ENCODE measurements around the gene GANAB.
"Not testable (repeated sequence)": the region's sequence is repeated elsewhere in the genome, so short reads cannot be mapped to it uniquely, and the experiment has no call there.

Gene GANAB

DNA sequence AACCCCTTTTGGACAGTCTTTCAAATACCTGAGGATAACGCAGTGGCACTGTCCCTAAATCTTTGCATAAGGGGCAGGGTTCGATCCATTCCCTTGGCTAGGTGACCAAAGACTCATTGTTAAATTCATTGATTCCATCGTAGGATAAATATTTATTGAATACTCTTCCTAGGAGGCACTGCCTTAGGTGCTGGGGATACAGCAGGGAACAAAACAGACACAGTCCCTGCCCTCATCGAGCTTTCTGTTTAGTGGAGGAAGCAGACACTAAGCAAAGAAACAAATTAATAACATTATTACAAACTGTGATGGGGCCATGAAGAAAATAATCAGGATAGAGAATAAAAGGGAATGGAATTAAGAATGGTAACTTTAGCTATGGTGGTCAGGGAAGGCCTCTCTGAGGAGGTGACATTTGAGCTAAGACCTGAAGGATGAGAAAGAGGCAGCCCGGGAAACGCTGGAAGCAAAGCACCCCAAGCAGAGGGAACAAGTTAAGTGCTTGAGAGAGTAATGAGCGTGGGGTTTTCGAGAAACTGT is 25.3 kb downstream of the GANAB start:
- no peak for DNase-seq

DNA sequence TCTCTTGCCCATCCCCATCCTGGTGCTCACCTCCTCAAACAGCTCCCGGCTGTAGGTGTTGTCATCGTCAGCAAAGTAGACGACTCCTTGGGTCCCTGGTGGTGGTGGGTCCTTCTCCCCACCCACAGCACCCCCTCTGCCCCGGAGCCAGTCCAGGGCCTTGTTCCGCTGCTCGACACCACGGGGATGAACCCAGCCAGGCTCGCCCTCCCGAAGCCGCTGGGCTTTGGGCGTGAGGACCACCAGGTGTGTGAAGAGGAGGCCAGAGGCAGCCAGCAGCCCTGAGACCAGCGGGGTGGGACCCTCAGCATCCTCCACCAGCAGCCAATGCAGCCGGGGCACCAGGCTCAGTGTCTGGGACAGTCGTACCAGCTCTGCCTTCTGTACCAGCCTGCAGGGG is 29.5 kb downstream of the GANAB start:
- not testable (repeated sequence) for DNase-seq

DNA sequence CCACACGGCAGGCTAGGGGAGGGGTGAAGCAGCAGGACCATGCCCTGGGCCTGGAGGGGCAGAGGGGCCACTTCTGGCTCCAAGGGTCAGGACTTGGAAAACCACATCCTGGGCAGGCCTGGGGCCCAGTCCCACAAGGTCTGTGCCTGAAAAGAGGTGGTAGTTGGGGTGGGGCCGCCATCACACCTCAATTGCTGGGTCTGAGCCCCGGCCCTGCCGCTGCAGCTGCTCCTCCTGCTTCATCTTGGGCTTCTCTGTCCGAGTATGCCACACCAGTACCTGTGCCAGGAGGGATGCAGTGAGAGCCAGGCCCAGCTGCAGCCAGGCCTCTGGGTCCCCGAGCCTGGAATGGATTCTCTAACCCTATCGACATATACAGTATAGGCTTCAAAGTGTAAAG is 30.9 kb downstream of the GANAB start:
- DNase-seq: no peak

GRCh38 chr11:62614275-62614674 is 32.1 kb downstream of the GANAB start:
- DNase-seq: no peak

GRCh38 chr11:62613291-62613778 is 33.1 kb downstream of the GANAB start:
- DNase-seq: no peak

DNA sequence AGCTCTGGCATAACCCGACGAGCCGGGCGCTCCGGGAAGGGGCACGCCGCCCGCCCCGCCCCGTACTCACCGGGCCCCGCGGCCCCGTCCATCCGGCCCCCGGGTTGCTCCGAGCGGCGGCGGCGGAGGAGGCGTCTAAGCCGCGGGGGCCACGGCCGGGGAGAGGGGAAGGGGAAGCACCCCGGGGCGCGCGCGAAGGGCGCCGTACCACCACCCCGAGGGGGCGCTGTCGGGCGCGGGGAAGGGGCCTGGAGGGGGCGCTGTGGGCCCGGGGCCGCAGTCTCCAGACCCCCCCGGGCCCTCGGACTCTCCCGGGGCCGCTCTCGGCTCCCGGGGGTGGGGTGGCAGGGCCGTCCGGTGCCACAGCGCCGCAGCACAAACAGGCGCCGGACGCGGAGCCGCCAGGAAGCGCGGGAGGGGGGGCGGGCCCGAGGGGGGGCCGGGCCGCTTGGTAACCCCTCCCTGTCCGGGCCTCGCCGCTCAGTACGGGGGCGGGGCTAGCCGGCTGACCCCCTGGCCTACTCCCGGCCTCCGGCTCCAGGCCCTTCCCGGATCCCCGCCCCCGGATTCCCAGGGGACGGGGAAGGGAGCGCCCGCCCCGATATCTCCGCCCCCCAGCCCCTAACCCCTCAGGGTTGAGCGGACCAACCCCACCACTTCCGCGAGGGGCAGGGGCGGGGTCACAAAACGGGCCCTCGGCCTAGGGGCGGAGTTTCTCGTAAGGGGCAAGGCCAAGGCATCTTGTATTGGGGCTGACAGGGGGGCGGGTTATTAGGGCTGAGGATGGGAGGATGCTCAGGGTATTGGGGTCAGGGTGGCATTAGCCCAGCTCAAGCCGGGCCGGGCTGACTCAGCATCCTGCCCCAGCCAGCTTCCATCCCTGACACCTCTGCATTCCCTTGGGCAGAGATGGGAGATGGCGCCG is 33.8 kb downstream of the GANAB start, which contains the start of the genes EML3 and ROM1:
TSS of gene EML3 (minus strand) at position 410 of the 925 bp plus-strand sequence. CDS start at position 92, 318 bp downstream.
TSS of gene ROM1 (plus strand) at position 892 of the 925 bp plus-strand sequence. CDS start at position 917, 25 bp downstream.
- DNase-seq: peak; percentile 69

GRCh38 chr11:62611705-62612365 is 34.6 kb downstream of the GANAB start:
- peak; percentile 58 for DNase-seq

DNA sequence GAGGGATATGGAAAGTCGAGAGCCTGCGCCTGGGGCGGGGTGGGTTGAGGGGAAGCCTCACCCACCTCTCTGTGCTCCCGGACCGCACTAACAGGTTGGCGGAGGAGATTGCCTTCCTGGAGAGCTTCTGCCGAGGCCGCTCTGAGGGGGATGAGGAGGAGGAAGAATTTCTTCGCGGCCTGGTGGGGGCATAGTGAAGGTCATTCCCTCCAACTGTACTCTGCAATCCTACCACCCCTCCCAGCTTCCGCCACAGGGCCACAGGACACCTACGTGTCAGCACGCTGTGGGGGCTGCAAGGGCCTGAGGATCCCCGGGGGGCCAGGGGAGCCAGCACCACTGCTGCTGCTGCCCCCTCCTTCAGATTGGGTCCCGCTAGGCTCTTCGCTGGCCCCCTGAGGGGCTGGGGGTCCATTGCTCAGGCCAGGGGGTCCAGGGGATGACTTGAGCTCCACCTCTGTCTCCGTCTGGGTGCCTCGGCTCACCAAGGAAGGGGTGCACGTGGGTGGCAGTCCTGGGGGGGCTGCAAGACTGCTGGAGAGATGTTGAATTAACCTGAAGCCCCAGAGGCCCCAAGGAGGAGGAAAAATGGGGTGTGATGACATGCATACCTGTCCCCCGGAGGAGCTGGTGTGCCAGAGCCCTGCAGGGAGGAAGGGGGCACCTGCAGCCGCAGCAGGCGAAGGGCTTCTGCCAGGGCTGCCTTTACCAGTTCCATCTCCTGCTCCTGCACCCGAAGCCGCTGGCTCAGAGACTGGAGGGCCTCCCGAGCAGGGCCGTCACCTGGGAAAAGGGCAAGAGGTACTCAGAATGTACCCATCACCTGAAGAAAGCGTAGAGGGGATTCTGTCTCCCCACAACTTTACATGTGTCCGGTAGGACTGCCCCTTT is 35.4 kb downstream of the GANAB start:
- DNase-seq: peak; percentile 16

DNA sequence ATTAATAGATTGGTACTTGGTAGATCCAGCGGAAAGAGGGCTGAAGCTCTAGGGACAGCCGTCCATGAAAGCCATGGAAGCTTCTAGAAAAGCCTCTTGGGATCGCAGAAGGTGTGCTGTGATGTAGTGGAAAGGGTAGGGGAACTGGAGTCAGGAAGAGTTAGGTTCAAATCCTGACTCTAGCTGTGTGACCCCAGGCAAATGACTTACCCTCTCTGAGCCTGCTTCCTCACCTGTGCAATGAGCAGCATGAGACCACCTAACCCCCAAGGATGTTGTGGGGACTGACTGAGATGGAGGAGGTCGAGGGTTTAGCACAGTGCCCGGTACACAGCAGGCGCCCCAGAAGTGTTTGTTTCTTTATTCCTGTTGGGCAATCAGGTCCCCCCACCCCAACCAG is 36.0 kb downstream of the GANAB start:
- DNase-seq: no peak

DNA sequence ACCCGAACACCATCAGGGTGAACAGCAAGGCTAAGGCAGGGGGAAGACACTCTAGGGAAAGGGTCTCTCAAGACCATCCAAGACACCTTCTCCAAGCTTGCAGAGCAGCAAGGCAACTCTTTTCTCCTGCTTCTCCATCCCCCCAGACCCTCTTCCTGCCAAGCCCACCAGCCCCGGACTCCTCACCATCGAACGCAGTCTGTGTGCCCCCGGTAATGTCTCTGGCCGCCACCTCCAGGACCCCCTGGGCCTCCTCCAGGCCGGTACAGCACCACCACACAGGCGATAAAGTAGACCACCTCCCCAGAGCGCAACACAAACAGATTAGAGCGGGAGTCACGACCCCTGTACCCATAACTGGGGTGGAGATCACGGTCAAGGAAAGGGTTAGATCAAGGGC is 37.6 kb downstream of the GANAB start:
- DNase-seq: no peak

GRCh38 chr11:62607714-62608113 is 38.7 kb downstream of the GANAB start:
- no peak for DNase-seq

- no peak for DNase-seq
Observed at GRCh38 chr11:62605902-62606301, 40.5 kb downstream of the GANAB start.

DNA sequence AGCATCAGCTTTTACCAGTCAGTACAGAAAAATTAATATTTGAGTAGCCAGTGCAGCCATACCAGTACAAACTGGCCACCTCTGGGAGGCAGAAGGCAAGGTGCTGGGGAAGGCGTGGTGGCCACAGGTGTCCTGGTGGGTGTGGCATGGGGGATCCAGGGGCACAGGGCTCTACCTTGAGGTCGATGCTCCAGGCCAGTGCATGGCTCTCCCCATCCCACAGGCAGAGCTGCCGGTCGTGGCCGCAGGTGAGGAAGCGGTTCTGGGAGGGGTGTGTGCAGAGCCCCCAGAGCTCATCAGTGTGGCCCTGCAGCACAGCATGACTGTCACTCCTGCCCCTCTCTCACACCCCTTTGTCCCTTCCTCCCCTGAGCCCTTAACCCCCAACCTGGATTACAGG is 40.9 kb downstream of the GANAB start:
- DNase-seq: no peak

DNA sequence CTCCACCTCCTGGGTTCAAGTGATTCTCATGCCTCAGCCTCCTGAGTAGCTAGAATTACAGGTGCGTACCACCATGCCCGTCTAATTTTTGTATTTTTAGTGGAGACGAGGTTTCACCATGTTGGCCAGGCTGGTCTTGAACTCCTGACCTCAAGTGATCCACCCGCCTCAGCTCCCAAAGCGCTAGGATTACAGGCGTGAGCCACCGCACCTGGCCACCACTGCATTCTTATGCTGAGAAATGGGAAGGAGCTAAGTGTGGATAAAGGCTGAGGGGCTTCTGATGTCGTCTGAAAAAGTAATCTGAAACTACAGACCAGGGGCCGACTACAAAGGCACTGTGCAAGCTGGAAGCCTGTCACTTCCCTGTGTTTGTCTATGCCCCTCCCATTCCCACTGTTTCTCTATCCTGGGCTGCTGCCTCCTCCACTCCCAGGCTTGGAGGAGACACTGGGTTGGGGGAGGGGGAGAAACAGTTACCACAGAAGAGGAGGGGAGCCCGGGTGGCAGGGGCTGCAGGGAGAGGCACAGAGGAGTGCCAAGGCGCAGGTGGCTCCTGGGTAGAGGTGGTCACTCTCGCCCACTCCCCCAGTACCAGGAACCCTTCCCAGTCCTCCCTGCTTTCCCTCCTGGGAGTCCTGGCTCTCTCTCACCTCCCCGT is 41.8 kb downstream of the GANAB start:
- DNase-seq: no peak

DNA sequence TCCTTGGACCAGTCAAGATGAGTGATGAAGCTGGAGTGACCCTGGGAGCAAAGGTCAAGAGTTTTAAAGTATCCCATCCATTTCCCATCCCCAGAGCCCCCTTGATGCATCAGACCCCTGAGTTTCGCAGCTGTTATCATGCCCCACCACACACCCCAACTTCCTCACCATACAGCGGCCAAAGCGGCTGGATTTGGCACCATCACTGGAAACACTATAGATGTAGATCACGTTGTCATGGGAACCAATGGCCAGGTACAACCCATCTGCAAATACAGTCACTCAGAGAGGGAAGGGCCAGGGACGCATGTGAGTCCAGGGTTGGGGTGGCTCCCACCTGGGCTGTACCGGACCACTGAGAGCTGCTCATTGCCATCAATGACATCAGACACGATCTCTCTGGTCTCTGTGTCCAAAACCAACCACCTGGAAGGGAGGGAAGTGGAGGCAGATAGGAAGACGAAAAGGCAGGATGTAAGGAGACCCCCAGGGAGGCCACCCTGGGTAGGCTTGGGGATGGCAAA is 42.6 kb downstream of the GANAB start:
- no peak for DNase-seq

DNA sequence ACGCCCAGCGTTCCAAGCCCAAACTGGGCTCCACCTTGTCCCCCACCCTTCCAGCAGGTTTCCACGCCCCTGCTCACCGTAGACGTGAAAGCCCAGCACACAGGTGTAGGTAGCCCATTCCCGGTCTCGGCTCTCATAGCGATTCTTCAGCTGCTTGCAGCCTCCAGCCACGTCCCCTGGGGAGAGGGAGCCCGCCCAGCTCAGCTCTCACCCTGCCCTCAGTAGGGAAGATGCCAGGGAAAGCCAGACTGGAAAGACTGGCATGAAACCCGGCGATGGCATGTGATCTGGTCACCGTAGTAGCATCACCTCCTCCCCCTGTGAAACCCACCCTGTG is 43.4 kb downstream of the GANAB start:
- DNase-seq: no peak

GRCh38 chr11:62602141-62603071 is 44.0 kb downstream of the GANAB start:
- DNase-seq: peak; percentile 82

- DNase-seq: peak; percentile 99
Observed at GRCh38 chr11:62601372-62602140, 44.9 kb downstream of the GANAB start, which contains the start of gene MTA2. TSS of gene MTA2 (minus strand) at chr11:62601865. CDS start at chr11:62601450, 415 bp downstream.

DNA sequence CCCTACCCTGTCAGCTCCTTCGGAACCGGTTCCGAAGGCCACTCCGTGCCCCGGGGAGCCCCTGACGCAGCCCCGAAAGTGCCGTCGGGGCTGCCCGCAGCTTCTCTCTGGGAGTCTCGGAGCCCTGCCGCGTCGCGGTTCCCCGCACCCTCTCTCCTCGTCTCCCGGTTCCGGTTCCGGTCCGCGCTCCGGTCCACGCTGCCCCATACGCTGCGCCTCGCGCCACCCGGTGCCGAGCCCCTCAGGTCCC is 45.4 kb downstream of the GANAB start:
- no peak for DNase-seq

Data from retina (tissue), 1 donor.